Osteoblast (primary cell): Measurements from ENCODE around the gene FAM184A. TPM values are rescaled to one million over a fixed set of nuclear protein-coding genes. Genes with fewer than 3 reads are reported as not detected.

ENCODE experiments used
- DNase-seq: peaks from one replicate; pipeline ENCODE4 v3.0.0; 2011; ENCODE audit warnings: low spot score, mixed read lengths; ENCODE audit not compliant: insufficient read length; ENCODE audit errors: missing footprints
- H2AFZ ChIP-seq: 2 replicates; pipeline ENCODE4 v1.6.0; 2011; ENCODE audit warnings: mild to moderate bottlenecking, low read length
- H3K27ac ChIP-seq: 2 replicates; pipeline ENCODE4 v1.5.1; 2011; ENCODE audit warnings: mild to moderate bottlenecking, low read depth, low read length, moderate library complexity
- H3K27me3 ChIP-seq: 2 replicates; pipeline ENCODE4 v1.6.0; 2012; ENCODE audit warnings: mild to moderate bottlenecking, control low read depth, inconsistent platforms, low read length, moderate library complexity; ENCODE audit not compliant: insufficient read depth
- H3K36me3 ChIP-seq: 2 replicates; pipeline ENCODE4 v1.5.1; 2011; ENCODE audit warnings: mild to moderate bottlenecking, low read length, control low read depth, moderate library complexity; ENCODE audit not compliant: insufficient read depth
- H3K4me1 ChIP-seq: 2 replicates; pipeline ENCODE4 v1.5.1; 2011; ENCODE audit warnings: mild to moderate bottlenecking, low read length, control low read depth, moderate library complexity; ENCODE audit not compliant: insufficient read depth
- H3K4me2 ChIP-seq: 2 replicates; pipeline ENCODE4 v1.6.0; 2011; ENCODE audit warnings: mild to moderate bottlenecking, low read length; ENCODE audit not compliant: insufficient read depth
- H3K4me3 ChIP-seq: fragments of 200-600 bp; sonication (generic); 3 replicates; pipeline ENCODE4 v1.5.1; 2012; ENCODE audit warnings: mild to moderate bottlenecking, low read length, inconsistent platforms; ENCODE audit not compliant: insufficient read depth
- H3K79me2 ChIP-seq: 2 replicates; pipeline ENCODE4 v1.6.0; 2012; ENCODE audit warnings: mild to moderate bottlenecking, low read length, control low read depth, inconsistent platforms; ENCODE audit not compliant: insufficient read depth
- H3K9me3 ChIP-seq: 2 replicates; pipeline ENCODE4 v1.5.1; 2011; ENCODE audit warnings: low read depth, low read length, control low read depth
- H4K20me1 ChIP-seq: 2 replicates; pipeline ENCODE4 v1.6.0; 2012; ENCODE audit warnings: mild to moderate bottlenecking, low read length, control low read depth; ENCODE audit not compliant: insufficient read depth
- total RNA-seq: library from RNA; depleted of rRNA; stranded (reverse); fragments of >200 nt; gene quantifications from 2 replicates; pipeline ENCODE4 v1.2.3, GENCODE V29; 2012
- TF ChIP-seq, protein P1 (sequence below): IDR thresholded peaks from 2 replicates; pipeline ENCODE4 v1.5.1; 2011; ENCODE audit warnings: mild to moderate bottlenecking, low read depth, low read length, moderate library complexity; ENCODE audit errors: extremely low read depth

Gene FAM184A
- total RNA-seq, 1 donor, result 0.36 TPM

DNA sequence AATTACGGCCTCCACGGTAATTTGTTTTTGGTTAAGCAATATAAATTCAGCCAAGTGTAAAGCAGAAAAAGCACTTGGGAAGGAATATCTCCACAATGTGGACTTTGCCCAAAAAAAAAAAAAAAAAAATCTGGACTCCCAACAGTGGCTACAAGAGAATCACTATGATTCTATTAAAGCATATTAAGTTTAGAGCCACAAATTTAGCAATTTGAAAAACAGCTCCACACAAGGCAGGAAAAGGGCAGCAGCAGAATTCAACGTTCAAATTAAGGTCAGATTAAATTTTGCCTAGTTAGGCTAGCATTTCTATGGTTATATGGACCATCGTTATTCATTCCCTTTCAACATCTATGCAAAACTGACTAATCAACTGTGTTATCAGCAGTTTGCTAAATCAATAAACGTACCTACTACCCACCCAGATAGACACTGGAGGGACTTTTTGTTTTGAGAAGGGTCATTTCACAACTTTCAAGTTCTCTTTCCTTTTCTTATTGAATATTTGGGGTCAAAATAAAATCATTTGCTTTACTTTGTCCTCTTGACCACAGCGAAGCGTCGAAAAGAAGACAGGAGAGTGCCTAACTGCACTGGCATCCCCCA, 144.5 kb downstream of the FAM184A start:
- peaks cover 9% of the 10 kb centered on the region for H3K4me1 ChIP-seq
- TF ChIP-seq, protein P1, sequence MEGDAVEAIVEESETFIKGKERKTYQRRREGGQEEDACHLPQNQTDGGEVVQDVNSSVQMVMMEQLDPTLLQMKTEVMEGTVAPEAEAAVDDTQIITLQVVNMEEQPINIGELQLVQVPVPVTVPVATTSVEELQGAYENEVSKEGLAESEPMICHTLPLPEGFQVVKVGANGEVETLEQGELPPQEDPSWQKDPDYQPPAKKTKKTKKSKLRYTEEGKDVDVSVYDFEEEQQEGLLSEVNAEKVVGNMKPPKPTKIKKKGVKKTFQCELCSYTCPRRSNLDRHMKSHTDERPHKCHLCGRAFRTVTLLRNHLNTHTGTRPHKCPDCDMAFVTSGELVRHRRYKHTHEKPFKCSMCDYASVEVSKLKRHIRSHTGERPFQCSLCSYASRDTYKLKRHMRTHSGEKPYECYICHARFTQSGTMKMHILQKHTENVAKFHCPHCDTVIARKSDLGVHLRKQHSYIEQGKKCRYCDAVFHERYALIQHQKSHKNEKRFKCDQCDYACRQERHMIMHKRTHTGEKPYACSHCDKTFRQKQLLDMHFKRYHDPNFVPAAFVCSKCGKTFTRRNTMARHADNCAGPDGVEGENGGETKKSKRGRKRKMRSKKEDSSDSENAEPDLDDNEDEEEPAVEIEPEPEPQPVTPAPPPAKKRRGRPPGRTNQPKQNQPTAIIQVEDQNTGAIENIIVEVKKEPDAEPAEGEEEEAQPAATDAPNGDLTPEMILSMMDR, result no peak
- DNase-seq, result no peak
- H3K27me3 ChIP-seq, result no peaks in the 10 kb centered on the region
- H2AFZ ChIP-seq, result peak overlapping the region; percentile 5
- peak overlapping the region; percentile 95 for H3K4me3 ChIP-seq
- H3K36me3 ChIP-seq, result peaks cover 4% of the 10 kb centered on the region
- H3K9me3 ChIP-seq, result no peaks in the 10 kb centered on the region
- peaks cover 20% of the 10 kb centered on the region for H3K79me2 ChIP-seq
- no peak overlapping the region for H3K27ac ChIP-seq
- H3K4me2 ChIP-seq, result peak overlapping the region; percentile 73
- H4K20me1 ChIP-seq, result peaks cover 3% of the 10 kb centered on the region

DNA sequence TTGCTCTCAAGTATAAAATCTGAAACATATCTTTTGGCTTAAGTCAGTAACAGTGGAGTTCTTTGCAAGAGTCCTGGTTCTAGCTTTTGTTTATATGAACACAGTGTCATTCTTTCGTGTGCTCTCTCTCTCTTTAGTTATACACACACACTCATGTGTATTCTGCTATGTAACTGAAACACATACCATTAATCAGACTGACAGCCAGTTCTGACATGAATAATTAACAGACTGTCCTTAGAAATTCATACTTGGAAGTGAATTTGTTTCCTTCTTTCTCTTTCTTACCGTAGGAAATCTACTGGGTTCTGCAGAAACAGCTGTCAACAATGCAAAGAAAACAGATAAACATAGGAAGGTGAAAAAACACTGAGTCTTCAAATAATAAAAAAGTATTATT, 146.0 kb downstream of the FAM184A start:
- Histone ChIP-seq H3K27ac (no peak overlapping the region), H3K36me3 (peaks cover 4% of the 10 kb centered on the region), H3K9me3 (no peaks in the 10 kb centered on the region), H4K20me1 (peaks cover 5% of the 10 kb centered on the region), H3K4me3 (no peak overlapping the region), H3K79me2 (peaks cover 20% of the 10 kb centered on the region), H2AFZ (no peak overlapping the region), H3K27me3 (no peaks in the 10 kb centered on the region), H3K4me1 (peaks cover 9% of the 10 kb centered on the region), H3K4me2 (no peak overlapping the region)
- TF ChIP-seq, protein P1, result no peak
- DNase-seq, result no peak

DNA sequence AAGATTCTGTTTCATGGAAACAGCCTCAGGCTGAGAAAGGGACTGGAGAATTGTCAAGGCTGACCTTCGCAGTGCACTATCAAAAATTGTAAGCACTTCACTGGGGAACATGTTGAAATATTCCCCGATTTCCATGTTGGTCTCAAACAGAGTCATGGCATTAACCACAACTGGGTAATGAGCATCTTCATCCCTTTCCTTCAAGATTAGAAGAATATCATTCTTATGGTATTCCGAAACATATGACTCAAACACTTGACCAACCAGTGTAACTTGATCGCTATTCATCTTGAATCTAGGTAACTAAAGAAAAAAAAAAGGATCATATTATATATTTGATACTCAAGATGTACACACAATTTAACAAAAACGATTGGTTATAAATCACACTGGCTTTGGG, 147.0 kb downstream of the FAM184A start:
- Histone ChIP-seq H3K36me3 (peaks cover 4% of the 10 kb centered on the region), H3K79me2 (peaks cover 20% of the 10 kb centered on the region), H2AFZ (no peak overlapping the region), H3K4me2 (no peak overlapping the region), H3K4me3 (no peak overlapping the region), H3K4me1 (peaks cover 9% of the 10 kb centered on the region), H3K27me3 (no peaks in the 10 kb centered on the region), H3K27ac (no peak overlapping the region), H4K20me1 (peaks cover 5% of the 10 kb centered on the region), H3K9me3 (no peaks in the 10 kb centered on the region)
- TF ChIP-seq, protein P1, result no peak
- no peak for DNase-seq

DNA sequence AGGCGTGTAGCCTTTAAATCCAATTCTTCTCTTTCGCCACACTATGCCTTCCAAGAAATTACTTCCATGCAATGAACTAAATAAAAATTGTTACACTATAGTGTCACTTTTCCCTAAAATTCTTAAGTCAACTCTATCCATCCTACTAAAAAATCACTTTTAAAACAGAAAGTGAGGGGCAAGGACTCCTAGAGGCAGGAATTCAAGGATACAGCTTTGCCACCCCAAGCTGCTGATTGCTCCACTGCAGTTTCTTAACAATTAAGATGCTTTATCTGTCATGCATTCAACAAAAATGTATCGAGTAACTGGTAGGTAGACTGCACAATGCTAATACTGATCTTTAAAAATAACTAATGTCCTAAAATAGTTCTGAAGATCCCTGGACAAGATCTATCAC, 147.8 kb downstream of the FAM184A start:
- TF ChIP-seq, protein P1, result no peak
- H3K4me2 ChIP-seq, result no peak overlapping the region
- peaks cover 14% of the 10 kb centered on the region for H3K79me2 ChIP-seq
- no peak overlapping the region for H3K4me3 ChIP-seq
- H3K27ac ChIP-seq, result no peak overlapping the region
- H3K36me3 ChIP-seq, result peaks cover 4% of the 10 kb centered on the region
- no peaks in the 10 kb centered on the region for H3K9me3 ChIP-seq
- H4K20me1 ChIP-seq, result peaks cover 5% of the 10 kb centered on the region
- H2AFZ ChIP-seq, result no peak overlapping the region
- peaks cover 4% of the 10 kb centered on the region for H3K4me1 ChIP-seq
- no peak for DNase-seq
- no peaks in the 10 kb centered on the region for H3K27me3 ChIP-seq
